GM23248 (cell line): Measurements from ENCODE around the gene GCK. TPM values are rescaled to one million over a fixed set of nuclear protein-coding genes. Genes with fewer than 3 reads are reported as not detected.

ENCODE experiments used
- DNase-seq: peaks from one replicate; pipeline ENCODE4 v3.0.0-alpha.2; 2015
- H2AFZ ChIP-seq: fragments of 200-600 bp; sonication (generic); 2 replicates; pipeline ENCODE4 v1.6.1; 2016; ENCODE audit warnings: antibody characterized with exemption
- H3F3A ChIP-seq: fragments of 200-600 bp; sonication (generic); 2 replicates; pipeline ENCODE4 v1.6.1; 2016; ENCODE audit warnings: mild to moderate bottlenecking, antibody characterized with exemption, mixed run types; ENCODE audit not compliant: insufficient read depth
- H3K27ac ChIP-seq: fragments of 200-600 bp; sonication (generic); 2 replicates; pipeline ENCODE4 v1.5.1; 2016; ENCODE audit warnings: mild to moderate bottlenecking
- H3K27me3 ChIP-seq: fragments of 200-600 bp; sonication (generic); replicated peaks from 2 replicates; pipeline ENCODE4 v1.6.1; 2016; ENCODE audit warnings: mild to moderate bottlenecking; ENCODE audit not compliant: insufficient read depth
- H3K36me3 ChIP-seq: fragments of 200-600 bp; sonication (generic); 2 replicates; pipeline ENCODE4 v1.6.1; 2016; ENCODE audit warnings: low read depth, mild to moderate bottlenecking
- H3K4me1 ChIP-seq: fragments of 200-600 bp; sonication (generic); 2 replicates; pipeline ENCODE4 v1.6.1; 2016; ENCODE audit warnings: mild to moderate bottlenecking; ENCODE audit not compliant: insufficient read depth
- H3K4me2 ChIP-seq: fragments of 200-600 bp; sonication (generic); one replicate; pipeline ENCODE4 v1.6.1; 2016; ENCODE audit warnings: mild to moderate bottlenecking; ENCODE audit not compliant: unreplicated experiment
- H3K4me3 ChIP-seq: fragments of 200-600 bp; sonication (generic); 2 replicates; pipeline ENCODE4 v1.5.1; 2016; ENCODE audit warnings: mild to moderate bottlenecking
- H3K79me2 ChIP-seq: fragments of 200-600 bp; sonication (generic); 2 replicates; pipeline ENCODE4 v1.6.1; 2016; ENCODE audit warnings: mild to moderate bottlenecking; ENCODE audit not compliant: insufficient read depth
- H3K9ac ChIP-seq: fragments of 200-600 bp; sonication (generic); 2 replicates; pipeline ENCODE4 v1.6.1; 2016; ENCODE audit warnings: mild to moderate bottlenecking
- H3K9me2 ChIP-seq: fragments of 200-600 bp; sonication (generic); 2 replicates; pipeline ENCODE4 v1.6.1; 2016; ENCODE audit warnings: mixed run types, mild to moderate bottlenecking, moderate library complexity; ENCODE audit not compliant: insufficient read depth
- H3K9me3 ChIP-seq: fragments of 200-600 bp; sonication (generic); one replicate; pipeline ENCODE4 v1.6.1; 2017; ENCODE audit warnings: low read depth
- H4K20me1 ChIP-seq: fragments of 200-600 bp; sonication (generic); 2 replicates; pipeline ENCODE4 v1.6.0; 2016; ENCODE audit not compliant: insufficient read depth
- EZH2 ChIP-seq: fragments of 200-600 bp; sonication (generic); IDR thresholded peaks from 2 replicates; pipeline ENCODE4 v1.6.1; 2018; ENCODE audit warnings: antibody characterized with exemption, mild to moderate bottlenecking; ENCODE audit not compliant: insufficient read depth, poor library complexity, severe bottlenecking
- EZH2phosphoT487 ChIP-seq: fragments of 200-600 bp; sonication (generic); IDR thresholded peaks from 2 replicates; pipeline ENCODE4 v1.6.1; 2018; ENCODE audit warnings: antibody characterized with exemption, moderate library complexity, mild to moderate bottlenecking, low read depth; ENCODE audit not compliant: insufficient read depth
- WGBS, 2 experiments: methylation state at CpG; one replicate each; pipeline ENCODE4 v1.1.6; 2015 to 2017; ENCODE audit warnings: low lambda C conversion rate in 2 of 2, low coverage in 1 of 2; ENCODE audit errors: missing lambda C conversion rate in 2 of 2; 5-methylcytosine and 5-hydroxymethylcytosine counted together
- in situ Hi-C: fragments of 300-500 bp; cut with MboI; formaldehyde crosslinking; loops from 2 replicates; pipeline ENCODE4 v1.15.0; 2020
- polyA plus RNA-seq: library from polyadenylated mRNA; unstranded; fragments of >200 nt; fragmentation: Nextera tagmentation; extraction: Ambion mirVana; gene quantifications from 2 replicates; pipeline ENCODE4 v1.2.1, GENCODE V29; 2016
- total RNA-seq: library from RNA; depleted of rRNA; stranded (reverse); fragments of >200 nt; shearing (Covaris generic); gene quantifications from 2 replicates; pipeline ENCODE4 v1.2.3, GENCODE V29; 2014

GCK gene
- total and polyA plus RNA-seq, 2 experiments from 2014 or later: 0.11 to 0.23 TPM

GRCh38 chr7:44231088-44231487, 41.8 kb upstream of the GCK start:
- in situ Hi-C loops: no loop called here
- no peak for TF ChIP-seq EZH2phosphoT487
- no peak for TF ChIP-seq EZH2
- Histone ChIP-seq H3K9me3 (no peaks in the 10 kb centered on the region), H3K36me3 (no peaks in the 10 kb centered on the region), H3K4me1 (no peaks in the 10 kb centered on the region), H3K9ac (no peak overlapping the region), H2AFZ (no peak overlapping the region), H3K27ac (no peak overlapping the region), H4K20me1 (no peaks in the 10 kb centered on the region), H3K27me3 (no peaks in the 10 kb centered on the region), H3K4me2 (no peak overlapping the region), H3F3A (no peaks in the 10 kb centered on the region), H3K4me3 (no peak overlapping the region), H3K9me2 (no peaks in the 10 kb centered on the region), H3K79me2 (no peaks in the 10 kb centered on the region)
- no peak for DNase-seq
- 78 to 80% methylated on average over 12 of the region's 12 CpGs for WGBS, 2 experiments

- Histone ChIP-seq H3K9me3 (no peaks in the 10 kb centered on the region), H2AFZ (no peak overlapping the region), H3K4me3 (no peak overlapping the region), H3K9me2 (no peaks in the 10 kb centered on the region), H3K36me3 (no peaks in the 10 kb centered on the region), H3K4me1 (no peaks in the 10 kb centered on the region), H3F3A (no peaks in the 10 kb centered on the region), H3K79me2 (no peaks in the 10 kb centered on the region), H3K27me3 (no peaks in the 10 kb centered on the region; the same call in 1 of the 2 replicates), H3K4me2 (no peak overlapping the region), H3K9ac (no peak overlapping the region), H4K20me1 (no peaks in the 10 kb centered on the region), H3K27ac (no peak overlapping the region)
- WGBS, 2 experiments: 84 to 85% methylated on average over 7 of the region's 7 CpGs
- in situ Hi-C loops: no loop called here
- TF ChIP-seq EZH2 (no peak), EZH2phosphoT487 (no peak)
- no peak for DNase-seq
Measured at GRCh38 chr7:44230286-44230685, 41.0 kb upstream of the GCK start.

GRCh38 chr7:44229546-44230105, 40.4 kb upstream of the GCK start:
- in situ Hi-C loops: no loop called here
- Histone ChIP-seq H3K4me2 (no peak overlapping the region), H4K20me1 (no peaks in the 10 kb centered on the region), H3F3A (no peaks in the 10 kb centered on the region), H3K9me3 (no peaks in the 10 kb centered on the region), H3K4me3 (no peak overlapping the region), H3K27me3 (no peaks in the 10 kb centered on the region; the same call in 1 of the 2 replicates), H3K36me3 (no peaks in the 10 kb centered on the region), H2AFZ (no peak overlapping the region), H3K27ac (no peak overlapping the region), H3K9me2 (no peaks in the 10 kb centered on the region), H3K79me2 (no peaks in the 10 kb centered on the region), H3K9ac (no peak overlapping the region), H3K4me1 (no peaks in the 10 kb centered on the region)
- no peak for TF ChIP-seq EZH2
- no peak for TF ChIP-seq EZH2phosphoT487
- WGBS, 2 experiments: 79 to 83% methylated on average over 9 to 11 of the region's 11 CpGs
- no peak for DNase-seq

GRCh38 chr7:44228571-44229350, 39.5 kb upstream of the GCK start:
- TF ChIP-seq EZH2 (no peak), EZH2phosphoT487 (no peak)
- no peak overlapping the region for H2AFZ ChIP-seq
- no peaks in the 10 kb centered on the region; the same call in 1 of the 2 replicates for H3K27me3 ChIP-seq
- DNase-seq: no peak
- no peak overlapping the region for H3K4me3 ChIP-seq
- WGBS, 2 experiments: 68 to 73% methylated on average over 16 to 28 of the region's 29 CpGs
- H3K36me3 ChIP-seq: no peaks in the 10 kb centered on the region
- no peaks in the 10 kb centered on the region for H3F3A ChIP-seq
- no peak overlapping the region for H3K4me2 ChIP-seq
- H3K9ac ChIP-seq: no peak overlapping the region
- H4K20me1 ChIP-seq: no peaks in the 10 kb centered on the region
- in situ Hi-C loops: no loop called here
- H3K27ac ChIP-seq: no peak overlapping the region
- no peaks in the 10 kb centered on the region for H3K4me1 ChIP-seq
- no peaks in the 10 kb centered on the region for H3K9me2 ChIP-seq
- no peaks in the 10 kb centered on the region for H3K9me3 ChIP-seq
- H3K79me2 ChIP-seq: no peaks in the 10 kb centered on the region
